ENCODE measurements around the gene ABCD4. TPM values are rescaled to one million over a fixed set of nuclear protein-coding genes. Genes with fewer than 3 reads are reported as not detected.
"Not testable (repeated sequence)": the region's sequence is repeated elsewhere in the genome, so short reads cannot be mapped to it uniquely, and the experiment has no call there.

The ABCD4 gene
- total RNA-seq, 1 experiment from 2014 or later, result 72.4 TPM

DNA sequence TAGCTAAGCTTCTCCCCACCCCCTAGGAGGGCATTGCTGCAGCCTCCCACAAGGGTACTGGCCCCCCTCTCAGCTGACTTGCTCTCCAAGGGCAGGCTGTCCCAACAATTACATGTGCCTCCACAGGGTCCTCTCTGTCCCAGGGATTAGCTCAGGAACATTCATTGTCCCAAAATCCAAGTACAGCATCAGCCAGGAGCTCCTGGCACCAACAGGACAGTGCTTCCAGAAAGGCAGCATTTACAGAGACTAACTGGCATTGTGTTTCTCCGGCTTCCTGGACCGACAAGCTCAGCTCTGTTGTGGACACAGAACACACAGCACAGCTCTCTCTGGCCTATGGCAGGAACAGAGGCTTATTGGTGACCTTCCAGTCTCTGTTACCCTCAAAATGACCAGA is 21.7 kb downstream of the ABCD4 start:
- no TSS peak for BruUV-seq (replicated peaks)
- TF ChIP-seq, protein P1, sequence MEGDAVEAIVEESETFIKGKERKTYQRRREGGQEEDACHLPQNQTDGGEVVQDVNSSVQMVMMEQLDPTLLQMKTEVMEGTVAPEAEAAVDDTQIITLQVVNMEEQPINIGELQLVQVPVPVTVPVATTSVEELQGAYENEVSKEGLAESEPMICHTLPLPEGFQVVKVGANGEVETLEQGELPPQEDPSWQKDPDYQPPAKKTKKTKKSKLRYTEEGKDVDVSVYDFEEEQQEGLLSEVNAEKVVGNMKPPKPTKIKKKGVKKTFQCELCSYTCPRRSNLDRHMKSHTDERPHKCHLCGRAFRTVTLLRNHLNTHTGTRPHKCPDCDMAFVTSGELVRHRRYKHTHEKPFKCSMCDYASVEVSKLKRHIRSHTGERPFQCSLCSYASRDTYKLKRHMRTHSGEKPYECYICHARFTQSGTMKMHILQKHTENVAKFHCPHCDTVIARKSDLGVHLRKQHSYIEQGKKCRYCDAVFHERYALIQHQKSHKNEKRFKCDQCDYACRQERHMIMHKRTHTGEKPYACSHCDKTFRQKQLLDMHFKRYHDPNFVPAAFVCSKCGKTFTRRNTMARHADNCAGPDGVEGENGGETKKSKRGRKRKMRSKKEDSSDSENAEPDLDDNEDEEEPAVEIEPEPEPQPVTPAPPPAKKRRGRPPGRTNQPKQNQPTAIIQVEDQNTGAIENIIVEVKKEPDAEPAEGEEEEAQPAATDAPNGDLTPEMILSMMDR (IDR thresholded peaks at IDR 0.05; ENCODE audit: unreplicated experiment), result no peak
- CTCF ChIA-PET, result interaction anchor here (0.6 kb wide), 1 partner anchor 1058 kb away, joined by 3 read pairs; no protein-coding TSS in a partner anchor
- no peak overlapping the region for H3K27ac Mint-ChIP-seq (ENCODE audit: unreplicated experiment)
- H3K27me3 Mint-ChIP-seq (ENCODE audit: unreplicated experiment), result no peaks in the 10 kb centered on the region
- no peaks in the 10 kb centered on the region for H3K9me3 Mint-ChIP-seq (ENCODE audit: low read depth, unreplicated experiment)
- no peak for DNase-seq
- H3K36me3 Mint-ChIP-seq (ENCODE audit: insufficient read depth, unreplicated experiment), result peaks cover 11% of the 10 kb centered on the region
- peaks cover under 1% of the 10 kb centered on the region for H3K4me1 Mint-ChIP-seq (ENCODE audit: low read depth, unreplicated experiment)
- intact Hi-C loops (cut with micrococcal nuclease; ENCODE audit: unreplicated experiment), result no loop called here
- H3K4me3 Mint-ChIP-seq (ENCODE audit: low read depth, unreplicated experiment), result no peak overlapping the region

DNA sequence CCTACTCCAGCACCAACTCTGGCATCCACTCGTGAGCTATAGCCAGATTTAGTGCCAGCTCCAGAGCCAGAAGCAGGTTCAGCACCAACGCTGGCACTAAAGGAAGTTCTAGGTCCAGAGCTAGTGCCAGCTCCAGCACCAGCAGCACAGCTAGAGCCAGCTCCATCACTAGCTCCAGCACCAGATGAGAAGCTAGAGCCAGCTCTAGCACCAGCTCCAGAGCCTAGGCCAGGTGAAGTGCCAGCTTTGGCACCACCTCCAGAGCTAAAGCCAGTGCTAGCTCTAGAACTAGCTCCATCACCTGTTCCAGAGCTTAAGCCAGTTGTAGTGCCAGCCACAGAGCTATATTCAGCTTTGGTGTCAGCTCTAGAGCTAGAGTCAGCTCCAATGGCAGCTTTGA is 24.7 kb downstream of the ABCD4 start:
- CTCF ChIA-PET, result interaction anchor here (0.9 kb wide), 2 partner anchors 17 to 118 kb away, joined by 3 to 4 read pairs; no protein-coding TSS in a partner anchor
- H3K4me3 Mint-ChIP-seq (ENCODE audit: low read depth, unreplicated experiment), result no peak overlapping the region
- H3K27ac Mint-ChIP-seq (ENCODE audit: unreplicated experiment), result no peak overlapping the region
- peaks cover 13% of the 10 kb centered on the region for H3K4me1 Mint-ChIP-seq (ENCODE audit: low read depth, unreplicated experiment)
- no peaks in the 10 kb centered on the region for H3K9me3 Mint-ChIP-seq (ENCODE audit: low read depth, unreplicated experiment)
- DNase-seq, result no peak
- peaks cover 5% of the 10 kb centered on the region for H3K36me3 Mint-ChIP-seq (ENCODE audit: insufficient read depth, unreplicated experiment)
- no peaks in the 10 kb centered on the region for H3K27me3 Mint-ChIP-seq (ENCODE audit: unreplicated experiment)
- TF ChIP-seq, protein P1 (IDR thresholded peaks at IDR 0.05; ENCODE audit: unreplicated experiment), result no peak
- no TSS peak for BruUV-seq (replicated peaks)
- intact Hi-C loops (cut with micrococcal nuclease; ENCODE audit: unreplicated experiment), result no loop called here

DNA sequence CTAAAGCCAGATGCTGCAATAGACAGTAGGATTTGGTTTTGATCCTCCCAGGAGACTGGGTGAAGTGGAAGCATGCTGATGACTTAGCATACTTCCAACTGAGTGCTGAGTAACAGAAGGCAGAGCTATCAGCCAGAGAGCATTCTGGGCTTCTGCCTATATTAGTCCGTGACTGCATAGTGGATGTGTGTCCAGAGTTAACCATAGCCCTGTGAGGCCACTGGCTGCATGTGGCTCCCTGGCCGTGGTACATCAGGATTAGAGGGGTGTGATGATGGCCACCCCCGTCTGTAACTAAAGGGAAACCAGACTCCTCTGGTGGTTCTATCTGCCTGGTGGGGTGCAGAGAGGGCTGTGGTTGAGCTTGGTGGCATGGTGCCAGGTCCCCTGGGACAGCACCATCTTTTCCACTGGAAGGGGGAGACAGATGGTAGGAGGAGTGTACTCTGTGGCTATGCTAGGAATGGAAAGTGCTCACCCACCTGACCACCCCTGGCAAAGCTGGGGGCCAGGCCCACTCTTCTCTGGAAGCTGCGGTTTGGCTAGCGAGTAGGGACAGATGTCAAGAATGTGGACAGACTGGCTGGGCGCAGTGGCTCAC is 27.4 kb downstream of the ABCD4 start:
- TF ChIP-seq, protein P1 (IDR thresholded peaks at IDR 0.05; ENCODE audit: unreplicated experiment), result no peak
- peak; percentile 75 for DNase-seq
- H3K4me1 Mint-ChIP-seq (ENCODE audit: low read depth, unreplicated experiment), result peaks cover 13% of the 10 kb centered on the region
- peak overlapping the region; percentile 78 for H3K27ac Mint-ChIP-seq (ENCODE audit: unreplicated experiment)
- peaks cover 5% of the 10 kb centered on the region for H3K36me3 Mint-ChIP-seq (ENCODE audit: insufficient read depth, unreplicated experiment)
- CTCF ChIA-PET, result interaction anchor here (0.6 to 0.7 kb wide), 2 partner anchors 27 to 123 kb away, joined by 3 read pairs; partner anchors contain the start of gene ABCD4
- no peak overlapping the region for H3K4me3 Mint-ChIP-seq (ENCODE audit: low read depth, unreplicated experiment)
- intact Hi-C loops (cut with micrococcal nuclease; ENCODE audit: unreplicated experiment), result no loop called here
- no peaks in the 10 kb centered on the region for H3K9me3 Mint-ChIP-seq (ENCODE audit: low read depth, unreplicated experiment)
- BruUV-seq (replicated peaks), result no TSS peak
- H3K27me3 Mint-ChIP-seq (ENCODE audit: unreplicated experiment), result no peaks in the 10 kb centered on the region

DNA sequence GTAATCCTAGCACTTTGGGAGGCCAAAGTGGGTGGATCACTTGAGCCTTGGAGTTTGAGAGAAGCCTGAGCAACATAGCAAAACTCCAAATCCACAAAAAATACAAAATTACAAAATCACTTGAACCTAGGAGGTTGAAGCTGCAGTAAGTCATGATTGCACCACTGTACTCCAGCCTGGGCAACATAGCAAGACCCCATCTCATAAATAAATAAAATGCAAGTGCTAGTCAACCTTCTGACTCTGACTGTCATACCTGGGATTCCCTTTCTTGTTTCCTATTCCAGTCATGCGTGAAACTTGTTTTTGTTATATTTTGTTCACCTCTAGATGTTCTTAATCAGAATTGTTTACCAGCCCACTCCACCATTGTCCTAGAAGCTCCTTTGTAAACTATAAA is 31.4 kb downstream of the ABCD4 start:
- no peak overlapping the region for H3K4me3 Mint-ChIP-seq (ENCODE audit: low read depth, unreplicated experiment)
- no peak for DNase-seq
- TF ChIP-seq, protein P1 (IDR thresholded peaks at IDR 0.05; ENCODE audit: unreplicated experiment), result no peak
- CTCF ChIA-PET, result no interaction called here
- H3K4me1 Mint-ChIP-seq (ENCODE audit: low read depth, unreplicated experiment), result peaks cover 13% of the 10 kb centered on the region
- BruUV-seq (replicated peaks), result no TSS peak
- peaks cover 5% of the 10 kb centered on the region for H3K36me3 Mint-ChIP-seq (ENCODE audit: insufficient read depth, unreplicated experiment)
- no peaks in the 10 kb centered on the region for H3K27me3 Mint-ChIP-seq (ENCODE audit: unreplicated experiment)
- no peaks in the 10 kb centered on the region for H3K9me3 Mint-ChIP-seq (ENCODE audit: low read depth, unreplicated experiment)
- intact Hi-C loops (cut with micrococcal nuclease; ENCODE audit: unreplicated experiment), result no loop called here
- no peak overlapping the region for H3K27ac Mint-ChIP-seq (ENCODE audit: unreplicated experiment)

DNA sequence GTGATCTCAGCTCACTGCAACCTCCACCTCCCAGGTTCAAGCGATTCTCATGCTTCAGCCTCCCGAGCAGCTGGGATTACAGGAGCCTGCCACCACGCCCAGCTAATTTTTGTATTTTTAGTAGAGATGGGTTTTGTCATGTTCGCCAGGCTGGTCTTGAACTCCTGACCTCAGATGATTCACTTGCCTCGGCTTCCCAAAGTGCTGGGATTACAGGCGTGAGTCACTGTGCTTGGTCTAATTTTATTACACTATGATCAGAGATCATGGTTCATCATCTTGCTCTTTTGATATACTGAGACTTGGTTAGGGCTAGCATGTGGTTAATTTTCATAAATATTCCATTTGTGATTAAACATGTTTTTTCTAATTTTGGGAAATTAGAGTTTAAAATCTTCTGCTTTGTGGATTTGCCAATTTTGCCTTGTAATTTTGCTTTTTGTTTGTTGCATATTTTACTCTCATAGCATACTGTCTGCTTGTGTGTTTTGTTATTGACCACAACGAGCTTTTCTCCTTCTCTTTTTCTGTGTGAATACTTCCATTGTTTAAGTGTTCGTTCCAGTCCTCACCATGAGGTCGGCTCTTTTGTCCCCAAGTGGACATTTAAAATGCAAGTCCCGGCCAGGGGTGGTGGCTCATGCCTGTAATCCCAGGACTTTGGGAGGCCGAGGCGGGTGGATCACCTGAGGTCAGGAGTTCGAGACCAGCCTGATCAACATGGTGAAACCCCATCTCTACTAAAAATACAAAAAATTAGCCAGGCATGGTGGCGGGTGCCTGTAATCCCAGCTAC is 32.2 kb downstream of the ABCD4 start:
- peaks cover 14% of the 10 kb centered on the region for H3K4me1 Mint-ChIP-seq (ENCODE audit: low read depth, unreplicated experiment)
- CTCF ChIA-PET, result interaction anchor here (0.7 kb wide), 2 partner anchors 41 to 88 kb away, joined by 4 to 7 read pairs; no protein-coding TSS in a partner anchor
- H3K9me3 Mint-ChIP-seq (ENCODE audit: low read depth, unreplicated experiment); intact Hi-C loops (cut with micrococcal nuclease; ENCODE audit: unreplicated experiment); BruUV-seq (replicated peaks); H3K27me3 Mint-ChIP-seq (ENCODE audit: unreplicated experiment); H3K4me3 Mint-ChIP-seq (ENCODE audit: low read depth, unreplicated experiment); H3K36me3 Mint-ChIP-seq (ENCODE audit: insufficient read depth, unreplicated experiment); H3K27ac Mint-ChIP-seq (ENCODE audit: unreplicated experiment): not testable (repeated sequence)
- peak; percentile 34 for DNase-seq
